HK-2 (cell line): ENCODE data around the gene ZBTB5.
A peak's percentile ranks its signal among the peaks of the same experiment; 100 is the strongest.

Source experiments
- DNase-seq: peaks from one replicate; pipeline ENCODE4 v3.0.0-alpha.2; 2018; ENCODE audit not compliant: unreplicated experiment

ZBTB5 gene

GRCh38 chr9:37424204-37424685 is 41.0 kb downstream of the ZBTB5 start:
- no peak for DNase-seq

DNA sequence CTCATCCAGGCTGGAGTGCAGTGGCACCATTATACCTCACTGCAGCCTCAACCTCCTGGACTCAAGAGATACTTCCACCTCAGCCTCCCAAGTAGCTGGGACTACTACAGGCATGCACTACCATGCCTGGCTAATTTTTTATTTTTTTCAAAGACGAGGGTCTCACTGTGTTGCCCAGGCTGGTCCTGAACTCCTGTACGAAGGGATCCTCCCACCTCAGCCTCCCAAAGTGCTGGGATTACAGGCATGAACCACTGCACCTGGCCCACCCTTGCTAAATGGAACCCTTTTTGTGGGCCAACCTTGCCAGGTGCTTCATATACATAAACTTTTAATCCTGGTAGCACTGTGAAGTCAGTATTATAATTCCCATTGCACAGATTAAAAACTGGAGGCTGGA is 41.7 kb downstream of the ZBTB5 start:
- no peak for DNase-seq

GRCh38 chr9:37422289-37423104 is 42.8 kb downstream of the ZBTB5 start, which contains the start of gene GRHPR:
Gene GRHPR (plus strand): TSS chr9:37422696. CDS start chr9:37422751, 55 bp downstream.
- peak; percentile 83 for DNase-seq

DNA sequence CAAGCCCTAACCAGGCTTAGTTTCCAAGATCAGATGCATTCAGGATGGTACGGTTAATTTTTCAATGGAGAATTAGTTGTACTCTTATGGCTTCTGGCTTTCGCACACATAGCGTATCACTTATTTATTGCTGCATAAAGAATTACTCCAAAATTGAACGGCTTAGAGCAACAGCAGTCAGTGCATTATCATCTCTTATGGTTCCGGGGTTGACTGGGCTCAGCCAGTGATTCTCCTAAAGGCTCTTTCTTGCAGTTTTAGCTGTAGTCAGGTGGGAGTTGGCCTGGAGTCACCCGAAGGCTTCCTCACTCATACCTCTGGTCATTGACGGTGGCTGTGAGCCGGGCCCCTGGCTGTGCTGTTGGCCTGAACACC is 43.3 kb downstream of the ZBTB5 start:
- no peak for DNase-seq

DNA sequence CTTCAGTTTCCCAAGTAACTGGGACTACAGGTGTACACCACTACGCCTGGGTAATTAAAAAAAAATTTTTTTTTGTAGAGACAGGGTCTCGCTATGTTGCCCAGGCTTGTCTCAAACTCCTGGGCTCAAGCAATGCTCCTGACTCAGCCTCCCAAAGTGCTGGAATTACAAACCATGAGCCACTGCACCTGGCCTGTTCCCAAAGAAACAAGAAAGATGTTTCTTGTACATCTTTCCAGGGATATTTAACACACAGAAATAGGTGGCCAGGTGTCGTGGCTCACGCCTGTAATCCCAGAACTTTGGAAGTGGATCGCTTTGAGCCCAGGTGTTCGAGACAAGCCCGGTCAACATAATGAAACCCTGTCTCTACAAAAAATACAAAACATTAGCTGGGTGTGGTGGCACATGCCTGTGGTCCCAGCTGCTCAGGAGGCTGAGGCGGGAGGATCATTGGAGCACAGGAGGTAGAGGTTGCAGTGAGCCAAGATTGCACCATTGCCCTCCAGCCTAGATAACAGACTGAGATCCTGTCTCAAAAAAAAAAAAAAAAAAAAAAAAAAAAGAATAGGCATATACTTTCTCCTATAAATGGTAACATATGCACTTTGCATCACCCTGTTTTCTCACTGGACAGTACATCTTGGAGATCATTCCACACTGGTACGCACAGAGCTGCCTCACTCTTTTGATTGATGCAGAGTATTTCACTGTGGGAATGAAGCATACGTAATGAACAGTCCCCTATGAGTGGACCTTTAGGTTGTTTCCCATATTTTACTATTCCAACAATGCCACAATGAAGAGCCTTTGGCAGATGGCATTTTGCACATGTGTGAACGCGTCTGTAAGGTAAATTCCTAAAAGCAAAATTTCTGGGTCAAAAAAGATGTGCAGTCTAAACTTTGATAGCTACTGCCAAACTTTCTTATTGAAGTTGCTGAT is 44.7 kb downstream of the ZBTB5 start:
- DNase-seq, result no peak

DNA sequence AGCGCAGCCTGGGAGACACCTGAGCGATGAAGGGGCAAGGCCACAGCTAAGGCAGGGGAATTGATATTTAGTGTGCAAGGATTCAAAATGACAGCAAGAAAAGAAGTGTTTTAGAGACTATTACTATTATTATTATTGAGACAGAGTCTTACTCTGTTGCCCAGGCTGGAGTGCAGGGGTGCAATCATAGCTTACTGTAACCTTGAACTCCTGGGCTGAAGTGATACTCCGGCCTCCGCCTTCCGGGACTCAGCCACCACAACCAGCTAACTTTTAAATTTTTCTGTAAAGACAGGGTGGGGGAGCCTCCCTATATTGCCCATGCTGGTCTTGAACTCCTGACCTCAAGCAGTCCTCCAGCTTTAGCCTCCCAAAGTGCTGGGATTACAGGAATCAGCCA is 46.0 kb downstream of the ZBTB5 start:
- no peak for DNase-seq

DNA sequence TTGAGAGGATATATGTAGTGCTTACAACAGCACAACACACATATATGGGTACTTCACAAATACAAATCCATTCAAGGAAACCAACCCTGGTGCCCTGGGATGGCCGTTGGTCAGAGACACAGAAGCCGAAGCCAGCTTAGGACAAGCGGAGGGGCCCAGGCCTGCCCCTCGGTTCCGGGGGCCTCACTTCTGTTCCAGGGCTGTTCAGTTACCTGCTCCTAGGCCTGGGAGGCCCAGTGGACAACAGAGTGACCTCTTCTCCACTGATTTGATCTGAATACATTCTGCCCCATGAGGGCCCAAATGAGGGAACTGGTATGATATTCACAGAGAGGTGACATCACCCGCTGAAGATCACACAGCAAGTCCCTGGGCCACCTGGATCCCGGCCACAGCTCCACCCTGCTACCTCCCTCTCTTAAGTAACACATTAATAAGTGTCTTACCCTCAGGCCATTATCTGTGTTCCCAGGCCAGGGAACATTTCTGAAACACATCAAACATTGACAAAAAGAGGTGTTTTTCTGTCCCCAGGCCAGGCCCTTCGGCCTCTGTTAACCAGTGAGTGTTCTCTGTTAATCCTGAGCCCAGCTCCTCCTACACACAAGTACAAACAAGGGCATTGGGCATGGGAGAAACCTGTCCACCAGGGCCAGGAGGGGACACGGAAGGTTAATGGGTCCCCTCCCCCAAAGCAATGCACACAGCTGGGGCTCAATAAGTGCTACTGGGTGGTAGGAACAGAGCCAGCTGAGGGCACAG is 47.2 kb downstream of the ZBTB5 start:
- no peak for DNase-seq

DNA sequence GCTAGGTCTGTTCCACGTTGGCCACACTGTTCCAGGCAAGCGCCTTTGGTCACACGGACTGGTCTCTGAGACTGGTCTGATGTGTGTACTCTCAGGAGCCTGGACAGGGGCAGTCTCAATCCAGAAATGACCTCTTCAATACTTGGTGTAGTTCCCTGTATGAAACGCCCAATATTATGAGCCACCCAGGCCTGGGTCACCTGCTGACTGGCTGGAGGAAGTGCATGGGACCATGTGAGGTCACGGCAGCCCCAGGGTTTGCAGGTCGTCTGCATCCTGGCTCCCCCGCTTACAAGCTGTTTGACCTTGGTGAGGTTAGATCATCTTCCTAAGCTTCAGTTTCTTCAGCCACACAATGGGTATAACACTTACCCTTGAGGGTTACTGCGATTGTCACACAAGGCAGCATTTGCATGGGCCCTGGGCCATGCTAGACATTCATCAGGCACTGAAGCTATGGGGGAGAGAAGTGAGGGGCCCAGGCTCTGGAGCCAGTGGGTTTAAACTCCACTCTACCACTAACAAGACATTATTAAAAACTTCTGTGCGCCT is 47.9 kb downstream of the ZBTB5 start:
- no peak for DNase-seq

DNA sequence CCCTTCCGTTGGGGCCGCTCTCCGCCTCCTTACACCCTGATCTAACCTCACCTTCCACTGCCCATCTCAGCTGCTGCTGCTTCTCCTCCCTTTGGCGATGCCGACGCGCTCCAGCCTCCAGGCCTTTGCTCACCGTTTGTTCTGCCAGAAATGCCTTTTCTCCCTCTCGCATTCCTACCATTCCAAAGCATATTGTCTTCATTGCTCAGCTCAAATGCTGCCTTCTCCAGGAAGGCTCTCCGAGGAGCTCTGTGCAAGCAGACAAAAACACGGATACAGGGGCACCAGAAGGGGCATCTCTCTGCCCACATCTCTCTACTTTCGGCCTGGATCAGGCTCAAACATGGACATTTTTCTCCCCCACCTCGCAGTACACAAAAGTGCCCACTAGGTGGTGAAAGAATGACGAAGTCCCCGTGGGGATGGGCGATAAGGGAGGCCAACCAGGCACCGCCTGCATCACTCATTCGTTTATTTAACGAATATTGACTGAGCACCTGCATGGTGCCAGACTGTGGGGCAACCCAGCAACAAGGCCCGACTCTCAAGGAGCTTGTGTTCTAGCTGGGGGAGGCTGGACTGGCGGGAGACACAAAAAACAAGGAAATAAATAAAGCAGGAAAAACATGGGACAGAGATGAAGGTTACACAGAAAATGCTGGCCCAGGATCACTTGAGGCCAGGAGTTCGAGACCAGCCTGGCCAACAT is 50.1 kb downstream of the ZBTB5 start:
- peak; percentile 66 for DNase-seq

DNA sequence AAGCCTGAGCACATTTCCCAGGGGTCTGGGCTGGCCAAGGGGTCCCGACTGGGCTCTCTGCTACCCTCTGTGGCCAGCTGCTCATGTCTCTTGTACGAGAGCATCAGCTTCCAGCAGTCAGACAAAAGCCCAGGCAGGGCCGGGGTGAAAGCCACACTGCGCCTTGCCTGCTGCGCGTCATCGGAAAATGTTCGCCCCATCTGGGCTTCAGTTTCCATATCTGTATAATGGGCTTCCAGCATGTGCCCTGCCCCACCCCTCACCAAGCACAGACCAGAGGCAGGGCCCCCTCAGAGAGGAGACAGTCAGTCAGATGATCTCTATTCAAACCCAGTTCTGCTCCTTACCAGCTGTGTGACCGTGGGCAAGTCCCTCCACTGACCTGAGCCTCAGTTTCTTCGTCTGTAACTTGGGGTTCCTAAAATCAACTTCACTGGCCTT is 50.7 kb downstream of the ZBTB5 start:
- DNase-seq, result no peak

DNA sequence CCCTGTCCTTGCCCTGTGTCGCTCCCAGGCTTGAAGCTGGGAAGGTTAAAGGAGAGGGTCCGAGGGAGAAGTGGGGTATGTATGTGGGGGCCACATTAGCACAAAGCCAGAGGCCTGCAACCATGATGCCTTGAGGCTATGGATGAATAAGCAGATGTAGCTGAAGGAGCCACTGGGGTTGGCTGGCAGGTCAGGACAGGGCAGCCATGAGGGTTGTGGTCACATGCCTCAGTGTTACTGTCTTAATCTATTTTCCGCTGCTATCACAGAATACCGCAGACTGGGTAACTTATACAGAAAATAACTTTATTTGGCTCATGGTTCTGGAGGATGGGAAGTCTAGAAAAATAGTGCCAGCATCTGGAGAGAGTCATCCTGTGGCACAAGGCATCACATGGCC is 51.9 kb downstream of the ZBTB5 start:
- no peak for DNase-seq

DNA sequence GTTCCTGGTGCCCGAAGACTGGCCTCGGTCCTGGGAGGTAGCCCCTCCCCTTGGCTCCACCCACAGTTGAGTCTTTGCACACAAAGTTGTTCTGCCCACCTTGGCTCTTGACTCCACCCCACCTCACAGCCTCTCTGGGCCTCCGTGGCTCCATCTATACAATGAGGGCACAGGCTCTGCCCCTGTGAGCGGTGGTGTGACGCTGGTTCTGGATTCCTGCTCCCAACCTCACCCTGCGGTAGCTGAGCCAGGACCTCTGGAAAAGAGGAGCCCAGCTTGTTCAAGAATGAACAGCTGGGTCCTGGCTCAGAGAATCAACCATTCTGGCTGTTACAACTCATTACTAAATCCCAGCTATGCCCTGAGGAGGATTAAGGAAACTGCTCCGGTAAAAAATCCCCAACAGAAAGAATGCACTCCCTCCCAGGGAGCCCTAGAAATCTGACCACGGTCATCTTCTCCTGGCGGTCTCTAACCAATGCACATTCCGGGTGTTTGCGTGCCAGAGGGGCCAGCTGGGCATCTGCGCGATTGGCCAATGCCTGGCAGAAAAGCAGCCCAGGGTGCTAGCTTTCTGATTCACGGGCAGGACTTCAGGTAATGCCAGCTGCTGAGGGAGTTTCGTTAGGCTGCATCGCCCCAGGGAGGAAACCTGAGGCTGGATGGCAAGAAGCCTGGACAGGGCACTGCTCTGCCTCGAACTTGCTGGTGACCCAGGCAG is 52.7 kb downstream of the ZBTB5 start:
- DNase-seq, result no peak

DNA sequence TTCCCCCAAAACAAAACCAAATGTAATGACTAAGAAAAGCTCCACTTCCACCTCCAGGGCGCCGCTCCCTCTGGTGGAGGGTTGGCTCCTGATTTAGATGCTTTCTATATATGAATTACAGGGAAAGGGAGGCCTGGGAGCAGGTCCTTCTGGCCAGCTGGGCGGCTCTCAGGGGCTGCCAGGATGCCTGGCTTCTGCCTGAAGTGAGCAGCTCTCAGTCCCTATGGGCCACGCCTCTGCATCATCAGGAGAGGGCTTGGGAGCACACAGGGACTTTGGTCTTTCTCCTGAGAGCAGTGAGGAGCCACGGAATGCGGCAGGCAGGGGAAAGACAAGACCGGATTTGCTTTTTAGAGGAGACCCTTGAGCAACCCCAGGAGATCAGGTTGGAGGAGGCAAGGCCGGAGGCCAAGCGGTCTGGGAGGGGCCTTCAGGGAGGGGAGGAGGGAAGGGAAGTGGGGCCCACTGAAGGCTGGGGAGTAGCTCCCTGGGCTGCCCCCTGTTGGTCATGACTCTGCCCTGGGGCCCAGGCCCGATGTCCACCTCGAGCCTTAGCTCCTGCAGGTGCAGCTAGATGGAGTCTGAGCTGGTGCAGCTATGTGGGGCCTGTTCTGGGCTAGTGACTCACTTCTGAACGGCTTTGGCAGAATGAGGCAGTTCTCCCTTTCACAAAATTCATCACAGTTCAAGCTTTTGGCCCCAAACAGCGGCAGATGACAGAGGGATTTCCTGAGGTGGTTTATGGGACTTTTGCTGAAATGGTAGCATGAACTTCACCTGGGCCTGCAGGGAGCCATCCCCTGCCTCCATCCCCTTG is 54.1 kb downstream of the ZBTB5 start:
- no peak for DNase-seq

- no peak for DNase-seq
Measured at GRCh38 chr9:37410354-37410861, 54.8 kb downstream of the ZBTB5 start.

DNA sequence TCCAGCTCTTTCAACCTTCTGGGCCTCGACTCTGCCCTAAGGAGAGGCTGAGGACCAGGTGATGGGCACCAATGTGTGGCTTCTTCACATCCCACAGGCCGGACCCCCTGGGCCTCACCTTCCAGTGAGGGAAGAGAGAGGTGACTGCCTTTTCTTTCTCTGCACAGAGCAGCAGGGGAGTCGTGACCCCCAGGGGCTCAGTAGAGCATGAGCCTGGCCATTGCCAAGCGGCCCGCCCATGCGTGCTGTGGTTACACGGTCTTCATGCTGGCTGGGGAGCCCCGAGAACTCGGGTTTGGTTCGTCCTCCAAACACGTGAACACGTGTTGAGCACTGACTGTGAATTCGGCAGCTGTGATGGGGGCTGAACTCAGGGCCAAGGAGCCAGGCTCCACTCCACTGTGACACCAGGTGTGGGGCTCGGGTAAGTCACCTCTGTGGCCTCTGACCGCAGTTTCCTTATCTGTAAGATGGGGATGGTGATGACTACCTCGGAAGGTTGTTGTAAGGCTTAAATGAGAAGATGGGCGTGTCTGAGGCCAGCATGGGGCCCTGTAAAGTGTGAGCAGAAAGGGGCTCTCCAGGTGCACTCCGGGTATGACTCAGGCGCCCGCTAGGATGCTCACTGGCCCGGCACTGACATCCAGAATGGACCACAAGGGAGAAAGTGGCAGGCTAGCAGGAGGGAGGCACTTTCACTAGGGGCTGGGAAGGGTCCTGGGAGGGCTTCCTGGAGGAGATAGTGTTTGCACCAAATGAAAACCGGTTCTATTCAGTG is 56.1 kb downstream of the ZBTB5 start:
- no peak for DNase-seq

DNA sequence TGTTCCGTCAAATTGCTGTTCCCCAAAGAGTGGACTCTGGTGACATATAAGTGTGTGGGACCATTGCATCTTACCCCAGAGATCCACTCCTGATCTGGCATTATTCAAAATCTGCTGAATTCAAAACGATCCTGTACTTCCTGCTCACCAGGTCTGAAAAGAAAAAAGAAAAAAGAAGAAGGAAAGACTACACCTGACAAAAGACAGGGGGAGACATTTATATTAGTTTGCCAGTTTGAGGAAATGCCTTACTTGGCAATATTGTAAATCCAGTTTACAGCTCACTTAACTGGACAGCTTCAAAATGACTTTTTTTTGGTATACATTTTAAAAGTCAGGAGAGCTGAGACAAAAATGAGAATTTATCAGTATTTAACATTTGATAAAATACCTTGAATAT is 57.8 kb downstream of the ZBTB5 start:
- no peak for DNase-seq

DNA sequence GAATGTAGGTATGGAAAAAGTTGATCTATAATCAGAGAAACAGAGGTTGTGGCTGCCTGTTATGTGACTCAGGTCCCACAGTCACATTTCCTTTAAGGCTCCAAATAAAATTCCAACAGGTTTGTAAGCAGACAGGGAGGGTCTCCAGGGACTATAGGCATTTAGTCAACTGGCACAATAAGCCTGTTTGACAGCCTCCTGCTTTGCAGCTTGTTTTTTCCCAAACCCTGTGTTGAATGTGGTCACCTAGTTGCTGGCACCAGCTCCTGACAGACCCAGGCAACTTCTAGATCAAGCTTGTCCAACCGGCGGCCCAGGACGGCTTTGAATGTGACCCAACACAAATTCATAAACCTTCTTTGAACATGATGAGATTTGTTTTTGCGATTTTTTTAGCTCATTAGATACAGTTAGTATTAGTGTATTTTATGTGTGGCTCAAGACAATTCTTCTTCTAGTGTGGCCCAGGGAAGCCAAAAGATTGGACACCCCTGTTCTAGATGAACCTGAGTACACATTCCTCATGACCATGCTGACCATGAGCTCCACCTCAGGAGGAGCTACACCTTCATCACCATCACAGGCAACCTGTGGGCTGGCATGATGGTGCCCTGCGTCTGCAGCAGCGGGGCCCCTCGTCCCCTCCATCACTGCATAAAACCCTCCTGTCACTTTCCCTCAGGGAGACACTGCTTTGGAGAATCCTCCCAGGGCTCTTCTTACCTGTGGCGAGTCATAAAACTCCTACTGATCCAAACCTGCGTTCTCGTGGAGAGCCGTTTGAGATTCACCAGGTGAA is 58.4 kb downstream of the ZBTB5 start:
- DNase-seq, result no peak
